ENCODE results near the gene ZC3H7B. TPM values are rescaled to one million over a fixed set of nuclear protein-coding genes. Genes with fewer than 3 reads are reported as not detected.

ZC3H7B gene
- polyA plus RNA-seq, 3 donors from 2014 or later, result 0.33 to 2.4 TPM; not detected in 1

DNA sequence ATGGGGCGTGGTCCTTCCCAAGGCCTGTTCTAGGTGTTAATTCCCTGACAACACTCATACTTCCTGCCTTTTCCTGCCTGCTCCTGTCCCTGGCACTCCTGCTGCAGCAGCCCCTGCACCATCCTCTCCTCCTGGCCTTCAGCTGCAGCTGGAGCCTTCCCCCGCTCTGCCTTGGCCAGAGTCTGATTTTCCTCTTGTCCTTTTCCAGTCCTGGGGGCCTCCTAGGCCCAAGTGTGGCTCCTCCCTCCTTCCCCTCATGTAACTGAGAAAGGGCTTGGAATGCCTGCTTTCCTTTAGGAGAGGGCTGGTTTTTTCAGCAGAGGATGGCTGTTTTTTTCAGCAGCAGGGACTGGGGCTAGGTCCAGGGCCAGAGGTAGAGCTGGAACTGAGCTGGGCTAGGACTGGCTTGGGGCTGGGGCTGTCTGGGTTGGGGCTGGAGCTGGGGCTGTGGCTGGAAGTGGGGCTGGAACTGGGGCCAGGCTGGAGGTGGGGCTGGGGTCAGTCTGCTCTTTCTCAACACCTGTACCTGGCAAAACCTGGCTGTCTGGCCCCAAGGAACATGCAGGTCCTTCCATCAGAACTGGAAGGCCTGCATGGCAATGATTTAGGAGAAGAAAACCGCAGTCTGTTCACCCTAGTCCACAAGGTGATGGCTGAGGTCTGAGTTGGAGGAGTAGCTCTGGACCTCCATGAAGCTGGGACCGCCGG lies 23.6 kb downstream of the ZC3H7B start:
- Mint-ChIP-seq H3K9me3 (no peaks in the 10 kb centered on the region), H3K27me3 (ENCODE audit: low read depth in 3 of 3) (peaks cover 0 to 3% (median 0%) of the 10 kb centered on the region in 3 donors), H3K36me3 (peaks cover 9 to 24% (median 12%) of the 10 kb centered on the region in 3 donors), H3K27ac (peak overlapping the region in 2 of 6 donors; percentile 22 to 62), H3K4me1 (peaks cover 4 to 8% of the 10 kb centered on the region in 2 donors), H3K4me3 (no peak overlapping the region)
- no peak for DNase-seq

DNA sequence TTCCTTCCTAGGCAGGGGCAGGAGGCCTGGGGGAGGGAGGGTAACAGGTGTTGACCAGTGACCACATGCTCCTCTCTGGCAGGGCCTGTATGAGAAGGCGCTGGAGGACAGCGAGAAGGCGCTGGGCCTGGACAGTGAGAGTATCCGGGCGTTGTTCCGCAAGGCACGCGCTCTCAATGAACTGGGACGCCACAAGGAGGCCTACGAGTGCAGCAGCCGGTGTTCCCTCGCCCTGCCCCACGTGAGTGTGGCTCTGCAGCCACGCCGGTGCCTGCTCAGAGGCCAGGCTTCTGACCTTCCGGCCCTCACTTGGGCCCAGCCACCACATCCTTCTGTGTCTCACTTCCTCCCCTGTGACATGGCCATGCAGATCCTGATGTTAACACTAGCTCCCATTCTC lies 25.8 kb downstream of the ZC3H7B start:
- H3K4me3 Mint-ChIP-seq, result no peak overlapping the region
- no peaks in the 10 kb centered on the region for H3K9me3 Mint-ChIP-seq
- DNase-seq, result no peak
- H3K27me3 Mint-ChIP-seq (ENCODE audit: low read depth in 3 of 3), result peaks cover 0 to 2% (median 0%) of the 10 kb centered on the region in 3 donors
- peak overlapping the region in 1 of 6 donors; percentile 30 for H3K27ac Mint-ChIP-seq
- H3K4me1 Mint-ChIP-seq, result peaks cover 1 to 8% of the 10 kb centered on the region in 2 donors
- H3K36me3 Mint-ChIP-seq, result peaks cover 9 to 21% (median 12%) of the 10 kb centered on the region in 3 donors

DNA sequence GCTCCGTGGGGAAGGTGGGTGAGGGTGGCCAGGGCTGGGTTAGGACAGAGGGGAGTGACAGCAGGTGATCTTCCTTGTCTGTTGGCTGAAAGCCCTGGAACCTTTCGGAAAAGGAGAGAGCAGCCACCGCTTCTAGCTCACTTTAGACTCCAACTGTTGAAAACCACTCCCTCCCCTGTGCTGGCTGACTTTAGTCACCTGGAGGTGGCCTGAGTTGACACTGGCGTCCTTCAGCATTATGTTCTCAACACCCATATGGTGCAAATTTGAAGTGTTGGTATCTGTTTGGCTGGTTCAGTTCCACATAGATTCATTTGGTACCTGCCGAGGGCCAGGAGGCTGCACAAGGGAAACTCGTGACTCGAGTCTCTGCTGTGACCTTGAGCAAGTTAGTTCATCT lies 28.8 kb downstream of the ZC3H7B start:
- Mint-ChIP-seq H3K9me3 (no peaks in the 10 kb centered on the region), H3K27me3 (ENCODE audit: low read depth in 3 of 3) (no peaks in the 10 kb centered on the region), H3K36me3 (peaks cover 10 to 18% (median 11%) of the 10 kb centered on the region in 3 donors), H3K4me1 (no peaks in the 10 kb centered on the region), H3K27ac (no peak overlapping the region), H3K4me3 (no peak overlapping the region)
- DNase-seq, result no peak

DNA sequence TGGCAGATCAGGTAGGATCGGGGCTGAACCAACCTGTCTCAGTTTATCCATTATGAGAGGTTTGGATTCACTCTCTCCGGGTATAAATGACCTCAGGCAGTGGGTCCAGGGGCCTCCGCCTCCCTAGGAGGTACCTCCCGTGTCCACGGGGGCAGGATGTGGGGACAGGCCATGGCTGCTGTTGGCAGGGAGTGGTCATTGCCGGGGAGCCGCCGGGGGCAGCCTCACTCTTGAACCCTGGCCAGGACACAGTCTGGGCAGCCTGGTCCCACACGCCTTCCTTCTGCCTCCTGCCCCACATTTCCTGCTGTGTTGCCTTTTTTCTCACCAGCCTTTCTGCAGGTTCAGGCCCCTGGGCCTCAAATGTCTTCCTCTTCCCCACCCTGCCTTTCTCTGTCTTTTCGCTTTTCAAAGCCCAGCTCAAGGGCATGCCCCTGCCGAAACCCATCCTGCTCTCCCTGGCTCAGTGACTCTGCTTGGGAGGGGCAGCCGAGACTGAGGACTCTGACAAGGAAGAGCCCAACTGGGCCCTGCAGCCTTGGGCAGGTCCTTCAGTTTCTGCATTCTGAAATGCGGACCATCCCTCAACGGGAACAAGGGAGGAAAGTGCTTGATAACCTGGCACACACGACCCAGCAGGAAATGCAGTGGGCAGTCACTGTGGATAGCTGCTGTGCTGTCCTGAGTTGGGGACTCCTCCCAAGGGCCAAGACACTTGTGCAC lies 31.1 kb downstream of the ZC3H7B start:
- Mint-ChIP-seq H3K36me3 (peaks cover 5 to 9% (median 8%) of the 10 kb centered on the region in 3 donors), H3K9me3 (no peaks in the 10 kb centered on the region), H3K4me3 (no peak overlapping the region), H3K27me3 (ENCODE audit: low read depth in 3 of 3) (no peaks in the 10 kb centered on the region), H3K27ac (no peak overlapping the region), H3K4me1 (peaks cover 0 to 4% of the 10 kb centered on the region in 2 donors)
- no peak for DNase-seq

DNA sequence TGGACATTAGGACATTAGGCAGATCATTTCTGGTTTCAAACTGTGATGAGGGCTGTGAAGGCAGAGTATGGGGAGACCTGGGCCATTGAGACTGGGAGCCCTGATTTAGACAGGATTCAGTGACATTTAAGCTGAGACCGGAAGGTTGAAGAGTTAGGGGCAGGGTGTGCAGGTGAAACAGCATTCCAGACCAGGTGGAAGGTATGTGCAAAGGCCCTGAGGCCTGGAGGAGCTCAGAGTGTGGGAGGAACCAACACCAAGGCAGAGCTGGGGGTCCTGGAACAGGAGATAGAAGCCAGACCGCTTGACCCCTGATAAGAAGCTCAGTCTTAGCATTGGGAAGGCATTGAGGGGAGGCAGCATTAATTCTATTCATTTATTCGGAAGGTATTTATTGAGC lies 32.5 kb downstream of the ZC3H7B start:
- Mint-ChIP-seq H3K27ac (peak overlapping the region in 1 of 6 donors; percentile 65), H3K36me3 (peaks cover 5 to 6% (median 5%) of the 10 kb centered on the region in 3 donors), H3K9me3 (no peaks in the 10 kb centered on the region), H3K27me3 (ENCODE audit: low read depth in 3 of 3) (no peaks in the 10 kb centered on the region), H3K4me3 (no peak overlapping the region), H3K4me1 (peaks cover 0 to 4% of the 10 kb centered on the region in 2 donors)
- no peak for DNase-seq

DNA sequence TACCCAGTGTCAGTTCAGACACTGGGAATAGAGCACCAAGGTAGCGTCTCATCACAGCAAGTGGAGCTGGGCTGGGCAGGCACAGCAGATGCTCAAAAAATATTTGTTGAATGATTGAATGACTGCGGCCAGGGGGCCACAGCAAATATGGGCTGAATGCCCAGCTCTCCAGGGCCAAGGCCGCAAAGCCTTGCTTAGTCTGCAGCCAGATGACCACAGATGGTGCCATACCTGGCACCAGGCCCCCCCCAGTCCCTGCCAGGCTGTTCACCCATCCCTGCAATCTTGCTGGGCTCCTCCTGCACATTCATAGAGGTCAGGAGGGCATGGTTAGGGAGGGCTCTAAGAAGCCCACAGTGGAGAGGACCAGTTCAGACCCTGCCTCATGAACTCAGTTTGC lies 32.9 kb downstream of the ZC3H7B start:
- DNase-seq, result no peak
- Mint-ChIP-seq H3K36me3 (peaks cover 5 to 6% (median 5%) of the 10 kb centered on the region in 3 donors), H3K9me3 (no peaks in the 10 kb centered on the region), H3K27ac (no peak overlapping the region), H3K27me3 (ENCODE audit: low read depth in 3 of 3) (peaks cover 0 to 1% (median 0%) of the 10 kb centered on the region in 3 donors), H3K4me3 (no peak overlapping the region), H3K4me1 (peaks cover 0 to 4% of the 10 kb centered on the region in 2 donors)

DNA sequence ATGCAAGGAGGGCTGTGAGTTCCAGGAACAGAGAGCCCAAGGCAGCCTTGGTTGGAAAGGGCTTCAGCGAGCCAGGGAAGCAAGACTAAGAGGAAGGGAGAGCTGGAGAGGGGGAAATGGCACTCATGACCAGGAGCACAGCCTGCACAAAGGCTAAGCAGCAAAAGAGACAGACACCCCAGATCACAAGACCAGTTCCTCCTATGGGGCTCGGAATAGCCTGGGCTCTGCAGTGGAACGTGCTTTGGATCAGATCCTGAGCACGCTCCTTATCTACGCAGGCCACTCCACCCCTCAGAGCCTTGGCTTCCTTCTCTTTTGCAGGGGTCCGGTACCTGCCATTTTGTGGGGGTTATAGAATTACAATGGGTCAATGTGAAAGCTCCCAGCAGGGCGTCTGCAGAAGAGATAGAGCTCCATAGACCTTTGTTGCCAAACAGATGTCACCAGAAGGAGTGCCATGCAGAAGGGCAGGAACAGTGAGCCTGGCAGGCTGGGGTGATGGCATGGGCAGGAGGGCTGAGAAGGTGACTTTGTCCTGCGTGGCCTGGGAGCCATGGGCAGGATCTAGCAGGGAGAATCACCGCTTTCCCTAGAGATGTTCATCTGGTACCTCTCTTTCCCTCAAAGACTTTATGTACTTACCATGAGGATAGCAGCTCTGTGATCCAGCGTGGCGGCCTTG lies 33.8 kb downstream of the ZC3H7B start:
- Mint-ChIP-seq H3K4me3 (no peak overlapping the region), H3K9me3 (no peaks in the 10 kb centered on the region), H3K27me3 (ENCODE audit: low read depth in 3 of 3) (peaks cover 0 to 1% (median 0%) of the 10 kb centered on the region in 3 donors), H3K36me3 (peaks cover 5 to 6% (median 5%) of the 10 kb centered on the region in 3 donors), H3K4me1 (peaks cover 0 to 4% of the 10 kb centered on the region in 2 donors), H3K27ac (peak overlapping the region in 4 of 6 donors; percentile 4 to 41 (median 24))
- no peak for DNase-seq

DNA sequence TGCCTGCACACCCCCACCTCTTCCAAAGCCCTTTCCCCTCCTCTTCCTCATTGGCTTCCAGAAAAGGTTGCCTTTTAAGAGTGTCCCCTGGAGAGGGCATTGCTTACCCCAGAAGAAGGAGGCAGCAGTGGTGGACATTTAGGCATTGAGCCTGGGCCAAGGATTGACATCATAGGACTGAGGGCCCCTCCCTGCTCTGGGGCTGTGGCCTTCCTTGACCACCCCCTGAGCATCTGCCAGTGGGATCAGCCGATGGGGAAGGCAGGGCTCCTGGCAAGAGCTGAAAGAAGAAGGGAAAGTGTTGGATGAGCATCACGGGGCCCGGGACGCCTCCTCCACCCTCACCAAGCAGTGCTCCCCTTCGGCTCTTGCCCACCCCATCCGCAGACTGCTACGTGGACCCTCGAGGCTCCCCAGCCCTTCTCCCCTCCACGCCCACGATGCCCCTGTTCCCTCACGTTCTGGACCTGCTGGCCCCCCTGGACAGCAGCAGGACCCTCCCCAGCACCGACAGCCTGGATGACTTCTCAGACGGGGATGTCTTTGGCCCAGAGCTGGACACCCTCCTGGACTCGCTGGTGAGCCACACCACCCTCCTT lies 37.4 kb downstream of the ZC3H7B start:
- H3K4me3 Mint-ChIP-seq, result no peak overlapping the region
- no peak overlapping the region for H3K27ac Mint-ChIP-seq

DNA sequence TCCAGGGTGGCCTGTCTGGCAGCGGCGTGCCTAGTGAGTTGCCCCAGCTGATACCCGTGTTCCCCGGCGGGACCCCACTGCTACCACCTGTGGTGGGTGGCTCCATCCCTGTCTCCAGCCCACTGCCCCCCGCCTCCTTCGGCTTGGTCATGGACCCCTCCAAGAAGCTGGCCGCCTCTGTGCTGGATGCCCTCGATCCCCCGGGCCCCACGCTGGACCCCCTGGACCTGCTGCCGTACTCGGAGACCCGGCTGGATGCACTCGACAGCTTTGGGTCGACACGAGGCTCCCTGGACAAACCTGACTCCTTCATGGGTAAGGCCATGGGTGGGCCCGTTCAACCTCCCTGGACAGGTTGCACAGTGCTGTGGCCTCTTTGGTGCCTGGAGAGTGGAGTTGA lies 38.5 kb downstream of the ZC3H7B start:
- H3K4me1 Mint-ChIP-seq, result peaks cover 0 to 4% of the 10 kb centered on the region in 2 donors
- H3K4me3 Mint-ChIP-seq, result no peak overlapping the region
- H3K27ac Mint-ChIP-seq, result no peak overlapping the region
- peaks cover 0 to 5% (median 3%) of the 10 kb centered on the region in 3 donors for H3K36me3 Mint-ChIP-seq
- no peak for DNase-seq
- H3K9me3 Mint-ChIP-seq, result no peaks in the 10 kb centered on the region
- peaks cover 0 to 2% (median 1%) of the 10 kb centered on the region in 3 donors for H3K27me3 Mint-ChIP-seq (ENCODE audit: low read depth in 3 of 3)

More for the DNA sequence above, 37.4 kb downstream of the ZC3H7B start:
- Mint-ChIP-seq H3K27me3 (ENCODE audit: low read depth in 3 of 3) (peaks cover 0 to 2% (median 1%) of the 10 kb centered on the region in 3 donors), H3K36me3 (peaks cover 0 to 3% (median 1%) of the 10 kb centered on the region in 3 donors), H3K9me3 (no peaks in the 10 kb centered on the region), H3K4me1 (peaks cover 0 to 4% of the 10 kb centered on the region in 2 donors)
- no peak for DNase-seq

DNA sequence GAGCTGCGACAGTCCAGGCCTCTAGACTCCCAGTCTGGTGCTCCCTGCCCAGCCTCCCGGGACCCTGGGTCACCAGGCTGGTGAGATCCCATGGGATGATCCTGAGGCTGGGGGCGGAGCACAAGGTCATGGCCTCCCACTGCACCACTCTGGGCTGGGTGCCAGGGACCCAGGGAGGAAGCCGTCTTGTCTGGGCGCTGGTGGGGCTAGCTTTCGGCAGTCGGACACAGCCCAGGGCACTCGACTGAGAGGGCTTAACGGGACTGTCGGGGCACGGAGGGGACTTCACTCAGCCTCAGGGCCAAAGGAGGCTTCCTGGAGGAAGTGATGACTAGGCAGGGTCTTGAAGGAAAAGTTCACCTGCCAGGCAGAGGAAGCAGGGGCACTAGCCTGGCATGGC lies 39.0 kb downstream of the ZC3H7B start:
- peaks cover 0 to 4% of the 10 kb centered on the region in 2 donors for H3K4me1 Mint-ChIP-seq
- H3K36me3 Mint-ChIP-seq, result peaks cover 0 to 9% (median 3%) of the 10 kb centered on the region in 3 donors
- no peaks in the 10 kb centered on the region for H3K9me3 Mint-ChIP-seq
- no peak overlapping the region for H3K4me3 Mint-ChIP-seq
- peaks cover 0 to 2% (median 1%) of the 10 kb centered on the region in 3 donors for H3K27me3 Mint-ChIP-seq (ENCODE audit: low read depth in 3 of 3)
- H3K27ac Mint-ChIP-seq, result no peak overlapping the region
- DNase-seq, result no peak

DNA sequence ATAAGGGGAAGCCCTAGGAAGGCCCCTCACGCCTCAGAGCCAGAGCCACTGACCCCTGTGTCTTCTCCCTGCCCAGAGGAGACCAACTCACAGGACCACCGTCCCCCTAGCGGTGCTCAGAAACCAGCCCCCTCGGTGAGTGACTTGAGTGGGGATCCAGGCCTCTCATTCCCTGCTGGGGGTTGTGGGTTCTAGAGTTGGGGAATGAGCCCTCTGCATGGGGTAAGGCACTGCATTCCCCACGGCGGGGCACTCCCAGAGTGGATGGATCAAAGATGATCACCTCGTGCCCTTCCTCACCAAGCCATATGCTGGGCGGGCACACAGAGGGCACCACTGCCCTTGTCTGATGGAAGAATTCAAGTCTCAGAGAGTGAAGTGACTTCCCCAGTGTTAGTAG lies 39.7 kb downstream of the ZC3H7B start:
- Mint-ChIP-seq H3K4me1 (no peaks in the 10 kb centered on the region), H3K36me3 (peaks cover 0 to 9% (median 3%) of the 10 kb centered on the region in 3 donors), H3K27ac (no peak overlapping the region), H3K4me3 (no peak overlapping the region), H3K9me3 (no peaks in the 10 kb centered on the region), H3K27me3 (ENCODE audit: low read depth in 3 of 3) (peaks cover 0 to 2% (median 1%) of the 10 kb centered on the region in 3 donors)
- DNase-seq, result no peak

DNA sequence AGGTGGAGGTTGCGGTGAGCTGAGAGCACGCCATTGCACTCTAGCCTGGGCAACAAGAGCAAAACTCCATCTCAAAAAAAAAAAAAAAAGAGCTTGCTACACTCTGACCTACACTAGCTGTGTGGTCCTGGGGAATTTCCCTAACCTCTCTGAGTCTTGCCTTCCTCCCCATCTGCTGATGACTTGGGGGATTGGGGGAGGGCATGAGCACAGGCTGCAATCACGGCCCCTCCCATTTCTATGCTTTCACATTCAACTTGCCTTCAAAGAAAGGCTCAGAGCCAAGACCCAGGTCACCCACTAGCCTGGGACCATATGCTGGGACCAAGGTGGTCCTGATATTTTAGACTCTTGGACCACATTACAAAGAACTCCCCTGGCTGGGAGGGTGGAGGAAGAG lies 40.7 kb downstream of the ZC3H7B start:
- DNase-seq, result no peak
- Mint-ChIP-seq H3K27ac (peak overlapping the region in 1 of 6 donors; percentile 20), H3K4me1 (no peaks in the 10 kb centered on the region), H3K27me3 (ENCODE audit: low read depth in 3 of 3) (peaks cover 0 to 2% (median 1%) of the 10 kb centered on the region in 3 donors), H3K36me3 (peaks cover 0 to 9% (median 3%) of the 10 kb centered on the region in 3 donors), H3K4me3 (no peak overlapping the region), H3K9me3 (no peaks in the 10 kb centered on the region)

DNA sequence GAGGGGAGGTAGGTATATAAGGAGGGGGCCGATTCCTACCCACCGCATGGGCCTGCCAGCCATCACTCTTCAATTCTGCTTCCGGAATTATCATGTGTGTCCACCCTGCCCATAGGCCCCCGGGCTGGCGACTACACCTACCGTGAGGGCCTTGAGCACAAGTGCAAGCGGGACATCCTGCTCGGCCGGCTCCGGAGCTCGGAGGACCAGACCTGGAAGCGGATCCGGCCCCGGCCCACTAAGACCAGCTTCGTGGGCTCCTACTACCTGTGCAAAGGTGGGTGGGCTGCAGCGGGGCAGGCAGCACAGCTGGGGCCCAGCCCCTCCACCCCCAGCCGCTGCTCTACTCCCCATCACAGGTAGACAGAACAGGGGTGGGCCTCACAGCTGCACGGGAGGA lies 42.0 kb downstream of the ZC3H7B start:
- H3K4me3 Mint-ChIP-seq, result no peak overlapping the region
- no peaks in the 10 kb centered on the region for H3K4me1 Mint-ChIP-seq
- H3K36me3 Mint-ChIP-seq, result peaks cover 0 to 13% (median 3%) of the 10 kb centered on the region in 3 donors
- no peak overlapping the region for H3K27ac Mint-ChIP-seq
- no peak for DNase-seq
- H3K9me3 Mint-ChIP-seq, result no peaks in the 10 kb centered on the region
- H3K27me3 Mint-ChIP-seq (ENCODE audit: low read depth in 3 of 3), result peaks cover 0 to 2% (median 1%) of the 10 kb centered on the region in 3 donors

All from immature natural killer cell (primary cell).